Breast epithelium (tissue), 3 donors: Measurements from ENCODE around the gene MUS81.

Source experiments
- POLR2A ChIP-seq: fragments of 450-650 bp; IDR thresholded peaks from one replicate; pipeline ENCODE4 v1.6.1; 2016; ENCODE audit warnings: antibody characterized with exemption, mild to moderate bottlenecking, moderate library complexity
- POLR2AphosphoS5 ChIP-seq, 3 donors: sonication (generic); formaldehyde crosslinking; IDR thresholded peaks; one replicate each; pipeline ENCODE4 v1.6.1; 2017; ENCODE audit warnings: antibody characterized with exemption in 3 of 3
- TF ChIP-seq, protein P1 (sequence below), 3 donors: fragments of 450-650 bp; IDR thresholded peaks; one replicate each; pipeline ENCODE4 v1.5.1; 2016 to 2017; ENCODE audit warnings: antibody characterized with exemption in 3 of 3, mild to moderate bottlenecking in 3 of 3, moderate library complexity in 3 of 3

DNA sequence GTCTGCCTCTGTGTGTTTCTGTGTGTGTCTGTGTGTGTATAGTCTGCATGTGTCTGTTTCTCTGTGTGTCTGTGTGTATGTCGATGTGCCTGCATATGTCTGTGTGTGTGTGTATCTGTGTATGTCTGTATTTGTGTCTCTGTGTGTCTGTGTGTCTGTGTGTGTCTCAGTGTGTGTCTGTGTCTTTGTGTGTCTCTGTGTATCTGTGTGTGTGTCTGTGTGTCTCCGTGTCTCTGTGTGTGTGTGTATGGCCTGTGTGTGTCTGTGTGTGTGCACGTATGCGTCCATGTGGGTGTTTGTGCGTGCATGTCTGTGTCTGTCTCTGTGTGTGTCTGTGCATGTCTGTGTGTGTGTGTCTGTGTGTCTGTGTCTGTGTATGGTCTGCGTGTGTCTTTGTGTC is 26.0 kb upstream of the MUS81 start:
- no peak for TF ChIP-seq POLR2A
- TF ChIP-seq, protein P1, sequence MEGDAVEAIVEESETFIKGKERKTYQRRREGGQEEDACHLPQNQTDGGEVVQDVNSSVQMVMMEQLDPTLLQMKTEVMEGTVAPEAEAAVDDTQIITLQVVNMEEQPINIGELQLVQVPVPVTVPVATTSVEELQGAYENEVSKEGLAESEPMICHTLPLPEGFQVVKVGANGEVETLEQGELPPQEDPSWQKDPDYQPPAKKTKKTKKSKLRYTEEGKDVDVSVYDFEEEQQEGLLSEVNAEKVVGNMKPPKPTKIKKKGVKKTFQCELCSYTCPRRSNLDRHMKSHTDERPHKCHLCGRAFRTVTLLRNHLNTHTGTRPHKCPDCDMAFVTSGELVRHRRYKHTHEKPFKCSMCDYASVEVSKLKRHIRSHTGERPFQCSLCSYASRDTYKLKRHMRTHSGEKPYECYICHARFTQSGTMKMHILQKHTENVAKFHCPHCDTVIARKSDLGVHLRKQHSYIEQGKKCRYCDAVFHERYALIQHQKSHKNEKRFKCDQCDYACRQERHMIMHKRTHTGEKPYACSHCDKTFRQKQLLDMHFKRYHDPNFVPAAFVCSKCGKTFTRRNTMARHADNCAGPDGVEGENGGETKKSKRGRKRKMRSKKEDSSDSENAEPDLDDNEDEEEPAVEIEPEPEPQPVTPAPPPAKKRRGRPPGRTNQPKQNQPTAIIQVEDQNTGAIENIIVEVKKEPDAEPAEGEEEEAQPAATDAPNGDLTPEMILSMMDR (IDR thresholded peaks at IDR 0.05) = no peak
- no peak for TF ChIP-seq POLR2AphosphoS5 (IDR thresholded peaks at IDR 0.05)
